GM19193 (cell line): Measurements from ENCODE around the gene PGF.

Source experiments
- POLR2A ChIP-seq: IDR thresholded peaks from 4 replicates; pipeline ENCODE4 v1.6.1; 2011; ENCODE audit not compliant: insufficient read depth, insufficient read length; ENCODE audit errors: extremely low read depth

Gene PGF

GRCh38 chr14:74922752-74923401 lies 32.5 kb downstream of the PGF start, which contains the start of gene RPS6KL1:
Gene RPS6KL1 (minus strand): TSS chr14:74923260. CDS start chr14:74921541, 1,719 bp downstream.
- TF ChIP-seq POLR2A: no peak

- TF ChIP-seq POLR2A: no peak
These were observed 33.2 kb downstream of the PGF start for GRCh38 chr14:74921987-74922751.

- TF ChIP-seq POLR2A: no peak
These were observed 34.3 kb downstream of the PGF start for GRCh38 chr14:74921053-74921620.

GRCh38 chr14:74920281-74920680 lies 35.1 kb downstream of the PGF start:
- TF ChIP-seq POLR2A: no peak

GRCh38 chr14:74919421-74920165 lies 35.8 kb downstream of the PGF start:
- no peak for TF ChIP-seq POLR2A

GRCh38 chr14:74918380-74918779 lies 37.0 kb downstream of the PGF start:
- no peak for TF ChIP-seq POLR2A

GRCh38 chr14:74917646-74918081 lies 37.7 kb downstream of the PGF start:
- TF ChIP-seq POLR2A: no peak

GRCh38 chr14:74917178-74917543 lies 38.2 kb downstream of the PGF start:
- no peak for TF ChIP-seq POLR2A

- TF ChIP-seq POLR2A: no peak
These were observed 39.6 kb downstream of the PGF start for GRCh38 chr14:74915826-74916225.

- TF ChIP-seq POLR2A: no peak
These were observed 40.0 kb downstream of the PGF start for GRCh38 chr14:74915426-74915825.

GRCh38 chr14:74913986-74914573 lies 41.3 kb downstream of the PGF start:
- no peak for TF ChIP-seq POLR2A

- no peak for TF ChIP-seq POLR2A
These were observed 41.9 kb downstream of the PGF start for GRCh38 chr14:74913393-74913910.

GRCh38 chr14:74912801-74913200 lies 42.6 kb downstream of the PGF start:
- TF ChIP-seq POLR2A: no peak

- TF ChIP-seq POLR2A: no peak
These were observed 43.3 kb downstream of the PGF start for GRCh38 chr14:74912111-74912510.
